OCI-M1 (cell line): ENCODE measurements around the gene ACSL5.

Source experiments
- DNase-seq: peaks from one replicate; lab custom pipeline; 2025; lab: John Stamatoyannopoulos, UW

The ACSL5 gene

GRCh38 chr10:112373912-112374338 is at the start of gene ACSL5:
ACSL5 (plus strand) TSS chr10:112374116; CDS start chr10:112394947, 20,831 bp downstream.
- no peak for DNase-seq

- DNase-seq = peak; percentile 46
Measured at GRCh38 chr10:112327678-112328077, 46.2 kb upstream of the ACSL5 start.

- no peak for DNase-seq
Measured at GRCh38 chr10:112330162-112330561, 43.8 kb upstream of the ACSL5 start.

GRCh38 chr10:112330607-112331160 is 43.2 kb upstream of the ACSL5 start:
- no peak for DNase-seq

GRCh38 chr10:112332022-112332421 is 41.9 kb upstream of the ACSL5 start:
- DNase-seq = no peak

GRCh38 chr10:112332509-112333228 is 41.2 kb upstream of the ACSL5 start:
- no peak for DNase-seq

GRCh38 chr10:112333452-112333851 is 40.5 kb upstream of the ACSL5 start:
- no peak for DNase-seq

GRCh38 chr10:112335111-112335867 is 38.6 kb upstream of the ACSL5 start:
- DNase-seq = peak; percentile 72

- no peak for DNase-seq
Measured at GRCh38 chr10:112335868-112336265, 38.0 kb upstream of the ACSL5 start.

- DNase-seq = no peak
Measured at GRCh38 chr10:112336556-112337201, 37.2 kb upstream of the ACSL5 start.

- DNase-seq = peak; percentile 22
Measured at GRCh38 chr10:112338957-112339356, 35.0 kb upstream of the ACSL5 start.

- DNase-seq = no peak
Measured at GRCh38 chr10:112340601-112341000, 33.3 kb upstream of the ACSL5 start.

GRCh38 chr10:112343056-112343806 is 30.7 kb upstream of the ACSL5 start:
- DNase-seq = peak; percentile 20

GRCh38 chr10:112344261-112344660 is 29.7 kb upstream of the ACSL5 start:
- no peak for DNase-seq

GRCh38 chr10:112345202-112345601 is 28.7 kb upstream of the ACSL5 start:
- DNase-seq = no peak

- no peak for DNase-seq
Measured at GRCh38 chr10:112345743-112346142, 28.2 kb upstream of the ACSL5 start.

- DNase-seq = no peak
Measured at GRCh38 chr10:112346774-112347173, 27.1 kb upstream of the ACSL5 start.

GRCh38 chr10:112347709-112348671 is 25.9 kb upstream of the ACSL5 start:
- no peak for DNase-seq

- no peak for DNase-seq
Measured at GRCh38 chr10:112348759-112349158, 25.2 kb upstream of the ACSL5 start.

- no peak for DNase-seq
Measured at GRCh38 chr10:112349521-112350085, 24.3 kb upstream of the ACSL5 start.
